ENCODE data around the gene FBXO42. TPM values are rescaled to one million over a fixed set of nuclear protein-coding genes. Genes with fewer than 3 reads are reported as not detected.

The FBXO42 gene
- total RNA-seq, 4 donors from 2014 or later, result 24.3 to 41.9 (median 31.9) TPM

GRCh38 chr1:16387201-16388188 is 35.2 kb upstream of the FBXO42 start:
- Histone ChIP-seq H3K4me3 (replicated peaks in 1 of 3) (peak overlapping the region in 1 of 3 donors; percentile 13), H3K36me3 (no peaks in the 10 kb centered on the region), H3K9me3 (no peaks in the 10 kb centered on the region), H3K27me3 (no peaks in the 10 kb centered on the region), H3K4me1 (peaks cover 42 to 50% of the 10 kb centered on the region in 2 donors), H3K27ac (peak overlapping the region; percentile 82 to 84 (median 83))
- DNase-seq, result peak; percentile 94 to 96
- 29 to 30% methylated on average over 14 of the region's 14 CpGs for WGBS, 2 donors
- TF ChIP-seq CTCF (IDR thresholded peaks at IDR 0.05), result no peak
- intact Hi-C loops (cut with DNase I), result no loop called here

- peak overlapping the region; percentile 82 to 84 (median 83) for H3K27ac ChIP-seq
- peak; percentile 77 to 85 for DNase-seq
- intact Hi-C loops (cut with DNase I), result no loop called here
- 37 to 52% methylated on average over 5 of the region's 5 CpGs for WGBS, 2 donors
- TF ChIP-seq CTCF (IDR thresholded peaks at IDR 0.05) (no peak), POLR2A (IDR thresholded peaks at IDR 0.05) (no peak)
- H3K4me3 ChIP-seq (replicated peaks in 1 of 3), result no peak overlapping the region
- H3K9me3 ChIP-seq, result no peaks in the 10 kb centered on the region
- peaks cover 36 to 41% of the 10 kb centered on the region in 2 donors for H3K4me1 ChIP-seq
- H3K27me3 ChIP-seq, result no peaks in the 10 kb centered on the region
- no peaks in the 10 kb centered on the region for H3K36me3 ChIP-seq
These were observed 34.3 kb upstream of the FBXO42 start for GRCh38 chr1:16386454-16387113.

- no peaks in the 10 kb centered on the region for H3K9me3 ChIP-seq
- peak overlapping the region; percentile 73 to 83 (median 82) for H3K27ac ChIP-seq
- intact Hi-C loops (cut with DNase I), result no loop called here
- no peaks in the 10 kb centered on the region for H3K36me3 ChIP-seq
- peaks cover 33 to 39% of the 10 kb centered on the region in 2 donors for H3K4me1 ChIP-seq
- WGBS, 2 donors, result 87 to 91% methylated on average over 9 of the region's 9 CpGs
- TF ChIP-seq POLR2A (IDR thresholded peaks at IDR 0.05), result no peak
- TF ChIP-seq CTCF (IDR thresholded peaks at IDR 0.05), result no peak
- no peak overlapping the region for H3K4me3 ChIP-seq (replicated peaks in 1 of 3)
- DNase-seq, result no peak
- H3K27me3 ChIP-seq, result no peaks in the 10 kb centered on the region
These were observed 33.6 kb upstream of the FBXO42 start for GRCh38 chr1:16385659-16386453.

GRCh38 chr1:16383888-16384287 is 31.6 kb upstream of the FBXO42 start:
- Histone ChIP-seq H3K4me3 (replicated peaks in 1 of 3) (no peak overlapping the region), H3K9me3 (no peaks in the 10 kb centered on the region), H3K36me3 (no peaks in the 10 kb centered on the region), H3K27me3 (no peaks in the 10 kb centered on the region), H3K4me1 (peaks cover 39 to 43% of the 10 kb centered on the region in 2 donors), H3K27ac (no peak overlapping the region)
- 96 to 97% methylated on average over 5 of the region's 5 CpGs for WGBS, 2 donors
- intact Hi-C loops (cut with DNase I), result no loop called here
- no peak for DNase-seq
- TF ChIP-seq POLR2A (IDR thresholded peaks at IDR 0.05), result no peak
- TF ChIP-seq CTCF (IDR thresholded peaks at IDR 0.05), result no peak
